Ascending aorta (tissue), 2 donors: ENCODE measurements around the gene RNF227. TPM values are rescaled to one million over a fixed set of nuclear protein-coding genes. Genes with fewer than 3 reads are reported as not detected.

Experiments
- DNase-seq, 2 donors: peaks; one replicate each; pipeline ENCODE4 v3.0.0-alpha.2; 2019; ENCODE audit warnings: low spot score in 2 of 2
- H3K27ac ChIP-seq, 2 donors: fragments of 200-600 bp; sonication (generic); one replicate each; pipeline ENCODE4 v1.5.1; 2016 to 2017; ENCODE audit warnings: mild to moderate bottlenecking in 1 of 2
- H3K27me3 ChIP-seq: fragments of 200-600 bp; sonication (generic); one replicate; pipeline ENCODE4 v1.5.1; 2017
- H3K36me3 ChIP-seq, 2 donors: fragments of 200-600 bp; sonication (generic); one replicate each; pipeline ENCODE4 v1.5.1; 2016
- H3K4me1 ChIP-seq, 2 donors: fragments of 200-600 bp; sonication (generic); one replicate each; pipeline ENCODE4 v1.5.1; 2016 to 2017; ENCODE audit warnings: mild to moderate bottlenecking in 1 of 2
- H3K4me3 ChIP-seq, 2 donors: fragments of 200-600 bp; sonication (generic); one replicate each; pipeline ENCODE4 v1.5.1; 2016 to 2017; ENCODE audit warnings: mild to moderate bottlenecking in 1 of 2
- H3K9me3 ChIP-seq, 2 donors: fragments of 200-600 bp; sonication (generic); one replicate each; pipeline ENCODE4 v1.5.1; 2016
- intact Hi-C: fragments of 100-400 bp; cut with DNase I; formaldehyde crosslinking; loops from one replicate; pipeline ENCODE4 v1.15.1; 2023
- total RNA-seq: library from RNA; depleted of rRNA; stranded (reverse); fragments of >200 nt; gene quantifications from one replicate; pipeline ENCODE4 v1.1.0, GENCODE V29; 2016
- TF ChIP-seq, protein P1 (sequence below), 3 experiments: fragments of 200-600 bp in 2 of 3; fragments of 450-650 bp in 1 of 3; sonication (generic) in 2 of 3; IDR thresholded peaks; one replicate each; pipeline ENCODE4 v1.5.1; 2016 to 2019; ENCODE audit warnings: antibody characterized with exemption in 3 of 3, mild to moderate bottlenecking in 1 of 3, moderate library complexity in 1 of 3

RNF227 gene
- total RNA-seq, 1 donor from 2014 or later, result 0.32 TPM

DNA sequence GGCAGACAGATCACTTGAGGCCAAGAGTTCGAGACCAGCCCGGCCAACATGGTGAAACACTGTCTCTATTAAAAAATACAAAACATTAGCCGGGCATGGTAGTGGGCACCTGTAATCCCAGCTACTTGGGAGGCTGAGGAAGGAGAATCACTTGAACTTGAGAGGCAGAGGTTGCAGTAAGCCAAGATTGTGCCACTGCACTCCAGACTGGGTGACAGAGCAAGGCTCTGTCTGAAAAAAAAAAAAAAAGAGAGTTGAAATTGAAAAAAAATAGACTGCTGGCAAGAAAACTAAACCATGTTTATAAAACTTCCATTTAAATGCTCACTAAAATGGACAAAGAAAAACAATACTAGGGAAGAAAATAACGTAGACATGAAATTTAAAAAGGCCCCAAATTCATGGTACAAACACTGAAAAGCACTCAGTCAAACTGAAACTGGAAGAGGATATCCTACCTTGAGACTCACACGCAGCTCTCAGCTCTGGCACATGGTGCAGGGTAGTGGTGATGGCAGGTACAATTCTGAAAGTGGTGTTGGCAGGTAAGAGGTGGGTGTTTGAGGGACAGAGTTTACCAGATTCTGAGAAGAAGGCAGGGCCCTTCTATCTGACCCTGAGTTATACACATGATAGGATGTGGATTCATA is 35.2 kb upstream of the RNF227 start:
- H3K36me3 ChIP-seq, result peaks cover 11 to 32% of the 10 kb centered on the region in 2 donors
- no peaks in the 10 kb centered on the region for H3K9me3 ChIP-seq
- TF ChIP-seq, protein P1, sequence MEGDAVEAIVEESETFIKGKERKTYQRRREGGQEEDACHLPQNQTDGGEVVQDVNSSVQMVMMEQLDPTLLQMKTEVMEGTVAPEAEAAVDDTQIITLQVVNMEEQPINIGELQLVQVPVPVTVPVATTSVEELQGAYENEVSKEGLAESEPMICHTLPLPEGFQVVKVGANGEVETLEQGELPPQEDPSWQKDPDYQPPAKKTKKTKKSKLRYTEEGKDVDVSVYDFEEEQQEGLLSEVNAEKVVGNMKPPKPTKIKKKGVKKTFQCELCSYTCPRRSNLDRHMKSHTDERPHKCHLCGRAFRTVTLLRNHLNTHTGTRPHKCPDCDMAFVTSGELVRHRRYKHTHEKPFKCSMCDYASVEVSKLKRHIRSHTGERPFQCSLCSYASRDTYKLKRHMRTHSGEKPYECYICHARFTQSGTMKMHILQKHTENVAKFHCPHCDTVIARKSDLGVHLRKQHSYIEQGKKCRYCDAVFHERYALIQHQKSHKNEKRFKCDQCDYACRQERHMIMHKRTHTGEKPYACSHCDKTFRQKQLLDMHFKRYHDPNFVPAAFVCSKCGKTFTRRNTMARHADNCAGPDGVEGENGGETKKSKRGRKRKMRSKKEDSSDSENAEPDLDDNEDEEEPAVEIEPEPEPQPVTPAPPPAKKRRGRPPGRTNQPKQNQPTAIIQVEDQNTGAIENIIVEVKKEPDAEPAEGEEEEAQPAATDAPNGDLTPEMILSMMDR (IDR thresholded peaks at IDR 0.05), result no peak
- DNase-seq, result no peak
- no peak overlapping the region for H3K27ac ChIP-seq
- no peak overlapping the region for H3K4me3 ChIP-seq
- no peaks in the 10 kb centered on the region for H3K27me3 ChIP-seq
- intact Hi-C loops, result no loop called here
- no peaks in the 10 kb centered on the region for H3K4me1 ChIP-seq

DNA sequence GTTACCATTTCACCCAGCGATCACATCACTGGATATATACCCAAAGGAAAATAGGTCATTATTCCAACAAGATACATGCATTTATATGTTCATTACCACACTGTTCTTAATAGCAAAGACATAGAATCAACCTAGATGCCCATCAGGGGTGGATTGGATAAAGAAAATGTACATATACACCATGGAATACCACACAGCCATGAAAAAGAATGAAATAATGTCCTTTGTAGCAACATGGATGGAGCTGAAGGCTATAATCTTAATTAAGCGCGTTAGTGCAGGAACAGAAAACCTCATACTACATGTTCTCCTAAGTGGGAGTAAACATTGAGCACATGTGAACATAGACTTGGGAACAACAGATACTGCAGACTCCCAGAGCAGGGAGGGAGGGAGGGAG is 34.5 kb upstream of the RNF227 start:
- Histone ChIP-seq H3K4me3 (no peak overlapping the region), H3K9me3 (no peaks in the 10 kb centered on the region), H3K4me1 (no peaks in the 10 kb centered on the region), H3K27ac (no peak overlapping the region), H3K36me3 (peaks cover 18 to 38% of the 10 kb centered on the region in 2 donors), H3K27me3 (no peaks in the 10 kb centered on the region)
- TF ChIP-seq, protein P1 (IDR thresholded peaks at IDR 0.05), result no peak
- no peak for DNase-seq
- intact Hi-C loops, result no loop called here

DNA sequence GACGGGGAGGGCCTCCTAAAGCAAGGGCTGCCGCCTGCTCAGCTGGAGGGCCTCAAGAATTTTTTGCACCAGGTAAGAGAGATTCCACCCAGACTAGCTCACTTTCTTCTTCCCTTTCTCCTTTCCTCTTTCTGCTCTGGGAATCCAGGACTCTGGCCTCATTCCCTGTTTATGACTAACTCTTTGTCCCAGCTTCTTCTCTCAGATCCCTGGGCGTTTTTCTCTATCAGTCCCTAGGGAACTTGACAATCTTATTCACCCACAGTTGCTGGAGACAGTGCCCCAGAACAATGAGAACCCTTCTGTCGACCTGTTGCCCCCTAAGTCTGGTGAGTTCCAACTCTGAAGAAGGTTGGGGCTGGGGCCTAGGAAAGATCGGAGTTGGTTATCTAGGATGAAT is 31.6 kb upstream of the RNF227 start:
- Histone ChIP-seq H3K27ac (no peak overlapping the region), H3K27me3 (no peaks in the 10 kb centered on the region), H3K36me3 (peaks cover 42 to 63% of the 10 kb centered on the region in 2 donors), H3K4me3 (no peak overlapping the region), H3K4me1 (no peaks in the 10 kb centered on the region), H3K9me3 (no peaks in the 10 kb centered on the region)
- intact Hi-C loops, result no loop called here
- TF ChIP-seq, protein P1 (IDR thresholded peaks at IDR 0.05), result no peak
- DNase-seq, result no peak

DNA sequence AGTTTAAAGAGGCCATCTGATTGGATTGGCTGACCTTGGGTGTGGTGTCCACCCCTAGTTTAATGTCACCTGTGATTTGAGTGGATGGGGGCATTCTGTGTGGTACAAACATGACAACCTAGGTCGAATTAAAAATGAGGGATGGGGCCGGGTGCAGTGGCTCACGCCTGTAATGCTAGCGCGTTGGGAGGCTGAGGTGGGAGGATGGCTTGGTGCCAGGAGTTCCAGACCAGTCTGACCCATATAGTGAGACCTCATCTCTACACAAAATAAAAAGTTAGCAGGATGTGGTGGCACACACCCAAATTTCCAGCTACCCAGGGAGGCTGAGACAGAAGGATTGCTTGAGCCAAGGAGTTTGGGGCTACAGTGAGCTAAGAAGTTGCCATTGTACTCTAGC is 30.4 kb upstream of the RNF227 start:
- H3K36me3 ChIP-seq, result peaks cover 42 to 71% of the 10 kb centered on the region in 2 donors
- no peaks in the 10 kb centered on the region for H3K4me1 ChIP-seq
- H3K27ac ChIP-seq, result no peak overlapping the region
- TF ChIP-seq, protein P1 (IDR thresholded peaks at IDR 0.05), result no peak
- no peaks in the 10 kb centered on the region for H3K27me3 ChIP-seq
- no peaks in the 10 kb centered on the region for H3K9me3 ChIP-seq
- no peak for DNase-seq
- H3K4me3 ChIP-seq, result no peak overlapping the region
- intact Hi-C loops, result no loop called here

DNA sequence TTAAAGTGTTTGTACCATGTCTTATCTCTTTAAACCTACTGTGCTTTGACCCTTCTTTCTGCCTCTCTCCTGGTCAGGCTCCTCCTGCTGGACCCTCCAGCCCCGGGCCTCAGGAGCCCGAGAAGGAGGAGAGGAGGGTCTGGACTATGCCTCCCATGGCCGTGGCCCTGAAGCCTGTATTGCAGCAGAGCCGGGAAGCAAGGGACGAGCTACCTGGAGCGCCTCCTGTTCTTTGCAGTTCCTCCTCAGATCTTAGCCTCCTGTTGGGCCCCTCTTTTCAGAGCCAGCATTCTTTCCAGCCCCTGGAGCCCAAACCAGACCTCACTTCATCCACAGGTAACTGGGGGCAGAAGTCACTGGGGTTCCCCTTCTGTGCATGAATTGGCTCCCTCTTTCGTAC is 29.6 kb upstream of the RNF227 start:
- Histone ChIP-seq H3K36me3 (peaks cover 49 to 77% of the 10 kb centered on the region in 2 donors), H3K9me3 (no peaks in the 10 kb centered on the region), H3K27ac (no peak overlapping the region), H3K4me3 (no peak overlapping the region), H3K27me3 (no peaks in the 10 kb centered on the region), H3K4me1 (no peaks in the 10 kb centered on the region)
- TF ChIP-seq, protein P1 (IDR thresholded peaks at IDR 0.05), result no peak
- intact Hi-C loops, result no loop called here
- DNase-seq, result no peak

DNA sequence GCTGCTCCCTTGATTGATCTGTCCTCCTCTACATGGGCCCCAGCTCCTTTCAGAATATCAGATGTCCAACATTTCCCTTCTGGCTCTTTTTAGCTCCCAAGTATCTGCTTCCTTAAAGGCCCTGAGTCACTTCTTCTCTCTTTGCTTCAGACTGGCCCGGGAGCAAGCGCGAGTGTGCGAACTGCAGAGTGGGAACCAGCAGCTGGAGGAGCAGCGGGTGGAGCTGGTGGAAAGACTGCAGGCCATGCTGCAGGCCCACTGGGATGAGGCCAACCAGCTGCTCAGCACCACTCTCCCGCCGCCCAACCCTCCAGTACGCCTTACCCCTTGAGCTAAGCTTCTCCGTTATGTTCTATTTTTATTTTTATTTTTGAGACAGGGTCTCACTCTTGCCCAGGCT is 28.2 kb upstream of the RNF227 start:
- H3K4me1 ChIP-seq, result no peaks in the 10 kb centered on the region
- no peak for DNase-seq
- no peaks in the 10 kb centered on the region for H3K9me3 ChIP-seq
- no peak overlapping the region for H3K4me3 ChIP-seq
- H3K27me3 ChIP-seq, result no peaks in the 10 kb centered on the region
- peaks cover 60 to 86% of the 10 kb centered on the region in 2 donors for H3K36me3 ChIP-seq
- H3K27ac ChIP-seq, result no peak overlapping the region
- intact Hi-C loops, result no loop called here
- TF ChIP-seq, protein P1 (IDR thresholded peaks at IDR 0.05), result no peak
